ENCODE measurements around the gene SURF1. TPM values are rescaled to one million over a fixed set of nuclear protein-coding genes. Genes with fewer than 3 reads are reported as not detected.
A peak's percentile ranks its signal among the peaks of the same experiment; 100 is the strongest.

SURF1 gene
- total and polyA plus RNA-seq, 11 donors, result 36.8 to 104 (median 53.6) TPM

DNA sequence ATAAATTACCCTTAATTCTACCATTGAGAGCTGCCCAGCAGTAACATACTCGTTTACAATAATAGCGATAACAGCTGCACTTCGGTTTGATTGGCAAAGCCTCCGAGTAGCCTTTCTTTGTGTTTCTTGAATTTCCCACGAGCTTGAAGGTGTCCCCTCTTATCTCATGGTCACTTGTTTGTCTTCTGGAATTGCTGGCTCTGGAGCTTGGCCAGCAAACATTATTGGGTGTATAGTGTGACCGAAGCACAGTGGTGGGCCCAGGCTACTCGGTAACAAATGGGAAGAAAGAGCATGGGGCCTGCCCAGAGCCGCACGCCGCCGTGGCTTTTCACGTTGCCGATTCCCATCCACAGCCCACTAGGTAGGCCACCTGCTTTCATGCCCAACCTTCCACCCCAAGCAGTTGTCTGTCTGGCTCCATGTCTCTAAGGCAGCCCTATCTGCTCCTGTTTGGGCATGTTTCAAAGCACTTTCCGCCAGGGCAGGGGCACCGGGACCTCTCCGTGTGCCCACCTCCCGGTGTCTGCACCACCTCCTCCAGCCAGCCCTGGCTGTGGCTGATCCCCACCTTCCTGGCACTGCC lies 28.5 kb upstream of the SURF1 start:
- TF ChIP-seq, protein P1, sequence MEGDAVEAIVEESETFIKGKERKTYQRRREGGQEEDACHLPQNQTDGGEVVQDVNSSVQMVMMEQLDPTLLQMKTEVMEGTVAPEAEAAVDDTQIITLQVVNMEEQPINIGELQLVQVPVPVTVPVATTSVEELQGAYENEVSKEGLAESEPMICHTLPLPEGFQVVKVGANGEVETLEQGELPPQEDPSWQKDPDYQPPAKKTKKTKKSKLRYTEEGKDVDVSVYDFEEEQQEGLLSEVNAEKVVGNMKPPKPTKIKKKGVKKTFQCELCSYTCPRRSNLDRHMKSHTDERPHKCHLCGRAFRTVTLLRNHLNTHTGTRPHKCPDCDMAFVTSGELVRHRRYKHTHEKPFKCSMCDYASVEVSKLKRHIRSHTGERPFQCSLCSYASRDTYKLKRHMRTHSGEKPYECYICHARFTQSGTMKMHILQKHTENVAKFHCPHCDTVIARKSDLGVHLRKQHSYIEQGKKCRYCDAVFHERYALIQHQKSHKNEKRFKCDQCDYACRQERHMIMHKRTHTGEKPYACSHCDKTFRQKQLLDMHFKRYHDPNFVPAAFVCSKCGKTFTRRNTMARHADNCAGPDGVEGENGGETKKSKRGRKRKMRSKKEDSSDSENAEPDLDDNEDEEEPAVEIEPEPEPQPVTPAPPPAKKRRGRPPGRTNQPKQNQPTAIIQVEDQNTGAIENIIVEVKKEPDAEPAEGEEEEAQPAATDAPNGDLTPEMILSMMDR (IDR thresholded peaks at IDR 0.05), result no peak
- TF ChIP-seq POLR2A (IDR thresholded peaks at IDR 0.05), result no peak
- no peaks in the 10 kb centered on the region for H3K36me3 ChIP-seq
- WGBS, 4 donors, result 81 to 91% (median 88%) methylated on average over 17 of the region's 17 CpGs
- DNase-seq (peak in 1 of 5 donors; percentile 30), ATAC-seq (no peak)
- H3K9me3 ChIP-seq, result no peaks in the 10 kb centered on the region
- no peak overlapping the region for H3K4me3 ChIP-seq
- intact Hi-C loops (cut with DNase I), result no loop called here
- no peak overlapping the region for H3K27ac ChIP-seq
- H3K27me3 ChIP-seq, result no peaks in the 10 kb centered on the region
- no peaks in the 10 kb centered on the region for H3K4me1 ChIP-seq

DNA sequence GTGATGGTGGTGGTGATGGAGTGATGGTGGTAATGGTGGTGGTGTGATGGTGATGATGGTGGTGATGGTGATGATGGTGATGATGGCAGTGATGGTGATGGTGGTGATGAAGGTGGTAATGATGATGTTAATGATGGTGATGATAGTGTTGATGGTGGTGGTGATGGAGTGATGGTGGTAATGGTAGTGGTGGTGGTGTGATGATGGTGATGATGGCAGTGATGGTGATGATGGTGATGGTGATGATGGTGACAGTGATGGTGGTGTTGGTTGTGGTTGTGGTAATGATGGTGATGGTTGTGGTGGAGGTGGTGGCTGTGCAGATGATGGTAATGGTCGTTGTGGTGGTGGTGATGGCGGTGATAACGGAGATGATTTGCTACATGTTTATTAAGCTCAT lies 27.2 kb upstream of the SURF1 start:
- TF ChIP-seq POLR2A (IDR thresholded peaks at IDR 0.05), result no peak
- TF ChIP-seq, protein P1 (IDR thresholded peaks at IDR 0.05), result no peak
- Histone ChIP-seq H3K4me3 (no peak overlapping the region), H3K27me3 (no peaks in the 10 kb centered on the region), H3K27ac (no peak overlapping the region), H3K4me1 (no peaks in the 10 kb centered on the region), H3K36me3 (no peaks in the 10 kb centered on the region), H3K9me3 (no peaks in the 10 kb centered on the region)
- WGBS, 4 donors, result 89 to 96% (median 93%) methylated on average over 3 of the region's 3 CpGs
- intact Hi-C loops (cut with DNase I), result no loop called here
- ATAC-seq (no peak), DNase-seq (no peak)

DNA sequence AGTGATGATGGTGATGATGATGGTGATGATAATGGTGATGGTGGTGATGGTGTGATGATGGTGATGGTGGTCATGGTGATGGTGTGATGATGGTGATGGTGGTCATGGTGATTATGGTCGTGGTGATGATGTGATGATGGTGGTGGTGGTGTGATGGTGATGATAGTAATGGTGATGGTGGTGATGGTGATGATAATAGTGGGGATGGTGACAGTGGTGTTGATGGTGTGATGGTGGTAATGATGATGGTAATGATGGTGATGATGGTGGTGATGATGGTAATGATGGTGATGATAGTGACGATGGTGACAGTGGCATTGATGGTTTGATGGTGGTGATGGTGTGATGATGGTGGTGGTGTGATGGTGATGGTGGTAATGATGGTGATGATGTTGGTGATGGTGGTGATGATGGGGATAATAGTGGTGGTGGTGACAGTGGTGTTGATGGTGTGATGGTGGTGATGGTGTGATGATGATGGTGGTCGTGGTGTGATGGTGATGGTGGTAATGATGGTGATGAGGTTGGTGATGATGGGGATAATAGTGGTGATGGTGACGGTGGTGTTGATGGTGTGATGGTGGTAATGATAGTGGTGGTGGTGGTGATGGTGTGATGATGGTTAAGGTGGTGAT lies 26.3 kb upstream of the SURF1 start:
- WGBS, 4 donors, result 80 to 94% (median 90%) methylated on average over 4 of the region's 4 CpGs
- Histone ChIP-seq H3K27ac (no peak overlapping the region), H3K9me3 (peaks cover 0 to 5% (median 0%) of the 10 kb centered on the region in 12 donors), H3K4me3 (no peak overlapping the region), H3K36me3 (no peaks in the 10 kb centered on the region), H3K4me1 (no peaks in the 10 kb centered on the region), H3K27me3 (no peaks in the 10 kb centered on the region)
- intact Hi-C loops (cut with DNase I), result no loop called here
- no peak for TF ChIP-seq POLR2A (IDR thresholded peaks at IDR 0.05)
- TF ChIP-seq, protein P1 (IDR thresholded peaks at IDR 0.05), result no peak
- ATAC-seq (no peak), DNase-seq (no peak)

DNA sequence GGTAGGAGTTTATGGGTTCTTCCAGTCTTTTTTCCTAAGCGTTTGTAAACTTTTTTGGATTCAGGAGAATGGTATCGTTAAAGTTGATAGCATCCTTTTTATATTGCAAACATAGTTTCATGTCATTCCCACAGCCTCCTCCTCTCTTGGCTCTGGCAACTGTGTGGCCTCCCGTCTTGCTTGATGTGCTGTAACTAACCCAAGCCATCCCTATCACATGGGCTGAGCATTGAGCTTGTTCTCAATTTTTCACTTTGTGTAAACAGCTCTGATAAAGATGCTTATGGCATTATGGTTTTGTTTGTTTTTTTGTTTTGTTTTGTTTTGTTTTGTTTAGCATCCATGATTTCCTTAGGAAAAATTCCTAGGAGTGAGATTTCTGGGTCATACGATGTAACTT lies 24.4 kb upstream of the SURF1 start:
- Histone ChIP-seq H3K36me3 (no peaks in the 10 kb centered on the region), H3K4me3 (no peak overlapping the region), H3K27ac (no peak overlapping the region), H3K9me3 (peaks cover 0 to 10% (median 0%) of the 10 kb centered on the region in 12 donors), H3K27me3 (no peaks in the 10 kb centered on the region), H3K4me1 (peaks cover 0 to 8% (median 4%) of the 10 kb centered on the region in 12 donors)
- intact Hi-C loops (cut with DNase I), result no loop called here
- TF ChIP-seq, protein P1 (IDR thresholded peaks at IDR 0.05), result no peak
- TF ChIP-seq POLR2A (IDR thresholded peaks at IDR 0.05), result no peak
- ATAC-seq (no peak), DNase-seq (no peak)
- WGBS, 4 donors, result 86 to 89% (median 87%) methylated on average over 4 of the region's 4 CpGs
